WERI-Rb-1 (cell line): ENCODE results near the gene SMOC2.

Source experiments
- DNase-seq: peaks from one replicate; pipeline ENCODE4 v3.0.0-alpha.2; 2020
- H3K27ac ChIP-seq: fragments of 250-450 bp; sonication (Bioruptor Pico); 2 replicates; pipeline ENCODE4 v1.5.1; 2020; ENCODE audit warnings: mild to moderate bottlenecking, moderate library complexity
- H3K27me3 ChIP-seq: fragments of 250-450 bp; sonication (Bioruptor Pico); 2 replicates; pipeline ENCODE4 v1.5.1; 2021; ENCODE audit warnings: mild to moderate bottlenecking, low read depth, moderate library complexity; ENCODE audit not compliant: insufficient read depth, severe bottlenecking
- H3K36me3 ChIP-seq: fragments of 250-450 bp; sonication (Bioruptor Pico); 2 replicates; pipeline ENCODE4 v1.5.1; 2020; ENCODE audit warnings: mild to moderate bottlenecking, moderate library complexity
- H3K4me3 ChIP-seq: 2 replicates; pipeline ENCODE4 v1.5.1; 2011; ENCODE audit warnings: low read depth, mild to moderate bottlenecking, control low read depth, low read length
- H3K9me3 ChIP-seq: fragments of 250-450 bp; sonication (Bioruptor Pico); 2 replicates; pipeline ENCODE4 v1.5.1; 2021; ENCODE audit warnings: mild to moderate bottlenecking, moderate library complexity; ENCODE audit not compliant: severe bottlenecking
- TF ChIP-seq, protein P1 (sequence below): IDR thresholded peaks from 2 replicates; pipeline ENCODE4 v1.5.1; 2011; ENCODE audit warnings: low read depth, mild to moderate bottlenecking, control low read depth, inconsistent platforms, low read length

SMOC2 gene

DNA sequence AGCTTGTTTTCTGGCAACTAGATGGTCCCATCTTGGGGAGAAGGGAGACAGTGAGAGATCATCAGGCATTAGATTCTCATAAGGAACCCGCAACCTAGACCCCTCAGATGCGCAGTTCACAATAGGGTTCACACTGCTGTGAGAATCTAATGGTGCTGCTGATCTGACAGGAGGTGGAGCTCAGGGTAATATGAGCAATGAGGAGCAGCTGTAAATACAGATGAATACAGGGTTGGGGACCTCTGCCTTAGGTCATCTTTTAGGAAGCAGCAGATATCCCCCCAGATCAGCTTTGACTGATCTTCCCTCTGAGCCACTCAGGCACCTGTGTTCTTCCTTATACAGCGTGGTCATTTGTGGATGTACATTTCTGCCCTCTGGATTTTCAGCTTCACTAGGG is 63.4 kb downstream of the SMOC2 start:
- H3K27me3 ChIP-seq, result no peaks in the 10 kb centered on the region
- no peak overlapping the region for H3K4me3 ChIP-seq
- H3K9me3 ChIP-seq, result no peaks in the 10 kb centered on the region
- H3K27ac ChIP-seq, result no peak overlapping the region
- H3K36me3 ChIP-seq, result no peaks in the 10 kb centered on the region
- TF ChIP-seq, protein P1, sequence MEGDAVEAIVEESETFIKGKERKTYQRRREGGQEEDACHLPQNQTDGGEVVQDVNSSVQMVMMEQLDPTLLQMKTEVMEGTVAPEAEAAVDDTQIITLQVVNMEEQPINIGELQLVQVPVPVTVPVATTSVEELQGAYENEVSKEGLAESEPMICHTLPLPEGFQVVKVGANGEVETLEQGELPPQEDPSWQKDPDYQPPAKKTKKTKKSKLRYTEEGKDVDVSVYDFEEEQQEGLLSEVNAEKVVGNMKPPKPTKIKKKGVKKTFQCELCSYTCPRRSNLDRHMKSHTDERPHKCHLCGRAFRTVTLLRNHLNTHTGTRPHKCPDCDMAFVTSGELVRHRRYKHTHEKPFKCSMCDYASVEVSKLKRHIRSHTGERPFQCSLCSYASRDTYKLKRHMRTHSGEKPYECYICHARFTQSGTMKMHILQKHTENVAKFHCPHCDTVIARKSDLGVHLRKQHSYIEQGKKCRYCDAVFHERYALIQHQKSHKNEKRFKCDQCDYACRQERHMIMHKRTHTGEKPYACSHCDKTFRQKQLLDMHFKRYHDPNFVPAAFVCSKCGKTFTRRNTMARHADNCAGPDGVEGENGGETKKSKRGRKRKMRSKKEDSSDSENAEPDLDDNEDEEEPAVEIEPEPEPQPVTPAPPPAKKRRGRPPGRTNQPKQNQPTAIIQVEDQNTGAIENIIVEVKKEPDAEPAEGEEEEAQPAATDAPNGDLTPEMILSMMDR, result no peak
- no peak for DNase-seq

DNA sequence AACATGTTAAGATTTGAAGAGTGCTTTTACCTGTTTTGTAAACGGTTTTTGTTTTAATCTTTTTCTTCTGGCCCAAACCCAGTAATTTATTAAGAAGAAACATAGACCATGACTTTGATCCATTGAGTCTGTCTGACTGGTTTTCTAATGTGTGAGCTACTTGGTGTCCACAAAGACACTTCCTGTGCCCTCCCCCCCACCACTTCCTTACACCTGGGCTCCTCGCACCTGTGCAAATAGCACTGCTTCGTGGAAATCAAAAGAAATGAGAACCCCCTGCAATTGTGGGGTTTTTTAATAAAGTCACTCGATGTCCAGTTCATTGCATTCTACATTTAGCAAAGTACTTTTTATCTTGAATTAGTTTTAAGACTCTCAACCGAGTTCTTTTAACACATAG is 65.5 kb downstream of the SMOC2 start:
- no peaks in the 10 kb centered on the region for H3K27me3 ChIP-seq
- no peaks in the 10 kb centered on the region for H3K9me3 ChIP-seq
- no peak for DNase-seq
- TF ChIP-seq, protein P1, result no peak
- H3K27ac ChIP-seq, result no peak overlapping the region
- H3K4me3 ChIP-seq, result no peak overlapping the region
- no peaks in the 10 kb centered on the region for H3K36me3 ChIP-seq

DNA sequence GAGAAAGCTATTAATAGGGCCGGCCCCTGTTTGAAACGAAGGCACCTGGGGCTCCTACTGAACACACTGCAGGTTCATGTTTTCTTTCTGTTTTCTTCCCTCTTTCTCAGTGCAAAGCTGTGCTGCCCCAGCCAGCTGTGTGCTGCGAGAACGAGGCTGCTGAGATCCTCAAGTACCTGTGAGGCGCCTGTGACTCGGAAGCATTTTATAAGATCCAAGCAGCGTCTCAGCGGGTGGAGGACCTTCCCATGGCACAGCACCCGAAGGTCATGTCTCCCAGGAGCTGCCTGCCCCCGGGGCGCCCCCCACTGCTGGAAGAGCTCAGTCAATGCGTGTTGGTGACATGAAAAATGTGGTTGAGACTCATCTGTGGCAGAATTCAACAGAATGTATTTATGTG is 66.3 kb downstream of the SMOC2 start:
- no peak overlapping the region for H3K4me3 ChIP-seq
- no peaks in the 10 kb centered on the region for H3K9me3 ChIP-seq
- no peaks in the 10 kb centered on the region for H3K36me3 ChIP-seq
- no peak for DNase-seq
- no peak overlapping the region for H3K27ac ChIP-seq
- TF ChIP-seq, protein P1, result no peak
- no peaks in the 10 kb centered on the region for H3K27me3 ChIP-seq

DNA sequence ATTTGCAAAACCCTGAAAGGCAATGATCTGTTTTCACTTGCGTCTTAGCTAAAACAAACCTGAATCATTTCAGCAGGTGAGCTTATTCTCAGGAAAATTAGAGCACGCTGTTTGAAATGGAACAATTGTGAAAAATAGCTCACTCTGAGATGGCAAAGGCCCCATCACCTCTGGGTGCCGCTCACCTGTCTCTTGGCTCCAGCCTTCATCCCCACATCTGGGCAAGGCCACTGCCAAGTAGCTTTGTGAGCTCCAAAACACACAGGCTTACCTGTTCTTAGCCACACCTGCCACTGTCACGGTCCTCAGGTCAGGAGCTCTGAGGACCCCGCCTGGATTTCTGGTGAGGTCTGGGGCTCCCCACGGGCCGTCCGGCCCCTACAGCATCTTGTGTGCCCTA is 66.7 kb downstream of the SMOC2 start:
- DNase-seq, result no peak
- Histone ChIP-seq H3K36me3 (no peaks in the 10 kb centered on the region), H3K27me3 (no peaks in the 10 kb centered on the region), H3K9me3 (no peaks in the 10 kb centered on the region), H3K27ac (no peak overlapping the region), H3K4me3 (no peak overlapping the region)
- TF ChIP-seq, protein P1, result no peak

DNA sequence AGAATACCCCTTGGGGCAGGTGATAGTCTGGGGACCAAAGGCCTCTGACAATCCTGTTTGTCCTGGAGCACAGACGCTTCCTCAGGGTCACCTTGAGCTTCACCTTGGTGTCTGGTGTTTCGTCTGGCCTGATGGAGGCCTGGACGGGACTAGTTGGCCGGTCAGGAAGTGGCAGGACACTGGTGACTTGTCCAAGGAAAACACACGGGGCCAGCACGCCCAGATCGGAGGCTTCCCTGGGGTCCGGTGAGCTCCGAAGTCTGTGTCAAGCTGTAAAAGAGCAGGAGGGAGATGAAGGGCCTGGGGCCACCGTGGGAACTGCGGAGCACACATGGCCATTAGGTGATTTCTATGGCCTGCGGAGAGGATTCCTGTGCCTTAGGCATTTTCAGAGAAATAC is 67.9 kb downstream of the SMOC2 start:
- TF ChIP-seq, protein P1, result no peak
- no peak overlapping the region for H3K4me3 ChIP-seq
- H3K9me3 ChIP-seq, result no peaks in the 10 kb centered on the region
- no peaks in the 10 kb centered on the region for H3K36me3 ChIP-seq
- no peak for DNase-seq
- H3K27me3 ChIP-seq, result no peaks in the 10 kb centered on the region
- no peak overlapping the region for H3K27ac ChIP-seq

DNA sequence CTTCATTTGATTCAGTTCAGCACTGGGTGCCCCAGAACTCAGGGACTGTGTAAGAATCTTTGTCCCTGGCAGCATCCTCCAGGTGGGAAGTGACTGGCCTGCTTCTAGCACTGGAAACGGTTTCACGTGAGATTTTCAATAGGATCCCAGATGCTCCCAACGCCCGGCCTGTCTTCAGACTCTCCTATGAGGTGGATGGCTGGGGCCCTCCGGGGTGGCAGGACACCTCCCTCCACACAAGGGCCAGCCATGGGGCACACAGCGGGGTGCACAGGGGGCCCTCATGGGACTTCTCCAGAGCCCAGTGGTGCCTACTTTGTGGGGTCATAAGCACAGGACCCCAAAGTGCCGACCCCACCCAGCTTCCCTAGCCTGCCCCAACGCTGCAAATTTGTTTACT is 72.8 kb downstream of the SMOC2 start:
- H3K27ac ChIP-seq, result no peak overlapping the region
- no peaks in the 10 kb centered on the region for H3K27me3 ChIP-seq
- DNase-seq, result no peak
- no peaks in the 10 kb centered on the region for H3K9me3 ChIP-seq
- TF ChIP-seq, protein P1, result no peak
- H3K4me3 ChIP-seq, result no peak overlapping the region
- no peaks in the 10 kb centered on the region for H3K36me3 ChIP-seq
